Activated naive CD4-positive, alpha-beta T cell treated with anti-CD3 and anti-CD28 coated beads, Interleukin-2, amount 10 ng/mL, durations not matched to agents 7 days and 5 days (primary cell): ENCODE measurements around the gene DOCK2.
"Not testable (repeated sequence)": the region's sequence is repeated elsewhere in the genome, so short reads cannot be mapped to it uniquely, and the experiment has no call there.

Experiments
- CTCF ChIA-PET: fragments of 350-600 bp; sonication (Branson Sonifier 250); formaldehyde crosslinking; loops from one replicate; lab custom pipeline; 2021; ENCODE audit warnings: antibody characterized with exemption; lab: Charles Lee
- DNase-seq: peaks from one replicate; pipeline ENCODE4 v3.0.0-alpha.2; 2020
- H3K27ac Mint-ChIP-seq: one replicate; pipeline ENCODE4 v1.8.0; 2021; ENCODE audit warnings: mild to moderate bottlenecking, moderate library complexity, mixed read lengths
- H3K27me3 Mint-ChIP-seq: one replicate; pipeline ENCODE4 v1.8.0; 2021; ENCODE audit warnings: mild to moderate bottlenecking, mixed read lengths
- H3K36me3 Mint-ChIP-seq: one replicate; pipeline ENCODE4 v1.8.0; 2021; ENCODE audit warnings: mixed read lengths
- H3K4me1 Mint-ChIP-seq: one replicate; pipeline ENCODE4 v1.8.0; 2021; ENCODE audit warnings: mixed read lengths
- H3K4me3 Mint-ChIP-seq: one replicate; pipeline ENCODE4 v1.8.0; 2021; ENCODE audit warnings: mild to moderate bottlenecking, moderate library complexity, mixed read lengths
- H3K9me3 Mint-ChIP-seq: one replicate; pipeline ENCODE4 v1.8.0; 2021; ENCODE audit warnings: mixed read lengths

Gene DOCK2

GRCh38 chr5:169724303-169725087 lies 87.4 kb downstream of the DOCK2 start:
- H3K27me3 Mint-ChIP-seq = no peaks in the 10 kb centered on the region
- peaks cover 85% of the 10 kb centered on the region for H3K36me3 Mint-ChIP-seq
- H3K4me1 Mint-ChIP-seq = no peaks in the 10 kb centered on the region
- no peaks in the 10 kb centered on the region for H3K9me3 Mint-ChIP-seq
- no peak overlapping the region for H3K27ac Mint-ChIP-seq
- CTCF ChIA-PET = no interaction called here
- H3K4me3 Mint-ChIP-seq = no peak overlapping the region
- DNase-seq = no peak

- H3K9me3 Mint-ChIP-seq, H3K4me3 Mint-ChIP-seq, DNase-seq, CTCF ChIA-PET, H3K27me3 Mint-ChIP-seq, H3K27ac Mint-ChIP-seq, H3K4me1 Mint-ChIP-seq: not testable (repeated sequence)
- H3K36me3 Mint-ChIP-seq = peaks cover 82% of the 10 kb centered on the region
These were observed 88.6 kb downstream of the DOCK2 start for GRCh38 chr5:169725665-169726064.

GRCh38 chr5:169728418-169728817 lies 91.3 kb downstream of the DOCK2 start:
- no peak overlapping the region for H3K4me3 Mint-ChIP-seq
- DNase-seq = no peak
- no peaks in the 10 kb centered on the region for H3K9me3 Mint-ChIP-seq
- H3K27me3 Mint-ChIP-seq = no peaks in the 10 kb centered on the region
- H3K4me1 Mint-ChIP-seq = no peaks in the 10 kb centered on the region
- peaks cover 73% of the 10 kb centered on the region for H3K36me3 Mint-ChIP-seq
- CTCF ChIA-PET = no interaction called here
- no peak overlapping the region for H3K27ac Mint-ChIP-seq

GRCh38 chr5:169731221-169731620 lies 94.1 kb downstream of the DOCK2 start:
- Mint-ChIP-seq H3K36me3 (peaks cover 64% of the 10 kb centered on the region), H3K4me3 (no peak overlapping the region), H3K27ac (no peak overlapping the region), H3K27me3 (no peaks in the 10 kb centered on the region), H3K9me3 (no peaks in the 10 kb centered on the region), H3K4me1 (peaks cover 6% of the 10 kb centered on the region)
- CTCF ChIA-PET = interaction anchor here (0.8 to 1.8 kb wide), 2 partner anchors 9 to 11 kb away, joined by 3 to 4 read pairs; no protein-coding TSS in a partner anchor
- DNase-seq = no peak

- no peak for DNase-seq
- no peak overlapping the region for H3K27ac Mint-ChIP-seq
- H3K27me3 Mint-ChIP-seq = no peaks in the 10 kb centered on the region
- H3K4me1 Mint-ChIP-seq = peaks cover 6% of the 10 kb centered on the region
- CTCF ChIA-PET = no interaction called here
- peaks cover 69% of the 10 kb centered on the region for H3K36me3 Mint-ChIP-seq
- no peaks in the 10 kb centered on the region for H3K9me3 Mint-ChIP-seq
- H3K4me3 Mint-ChIP-seq = no peak overlapping the region
These were observed 95.8 kb downstream of the DOCK2 start for GRCh38 chr5:169732841-169733240.

GRCh38 chr5:169735913-169736312 lies 98.8 kb downstream of the DOCK2 start:
- no peaks in the 10 kb centered on the region for H3K9me3 Mint-ChIP-seq
- no peak overlapping the region for H3K27ac Mint-ChIP-seq
- H3K36me3 Mint-ChIP-seq = peaks cover 66% of the 10 kb centered on the region
- no peaks in the 10 kb centered on the region for H3K27me3 Mint-ChIP-seq
- CTCF ChIA-PET = interaction anchor here (1.5 kb wide), 1 partner anchor 14 kb away, joined by 4 read pairs; no protein-coding TSS in a partner anchor
- H3K4me1 Mint-ChIP-seq = peaks cover 6% of the 10 kb centered on the region
- H3K4me3 Mint-ChIP-seq = no peak overlapping the region
- DNase-seq = no peak

- Mint-ChIP-seq H3K4me3 (no peak overlapping the region), H3K4me1 (peaks cover 6% of the 10 kb centered on the region), H3K27me3 (no peaks in the 10 kb centered on the region), H3K9me3 (no peaks in the 10 kb centered on the region), H3K36me3 (peaks cover 68% of the 10 kb centered on the region), H3K27ac (no peak overlapping the region)
- CTCF ChIA-PET = interaction anchor here (1.5 kb wide), 1 partner anchor 15 kb away, joined by 4 read pairs; no protein-coding TSS in a partner anchor
- no peak for DNase-seq
These were observed 99.6 kb downstream of the DOCK2 start for GRCh38 chr5:169736653-169737052.

- CTCF ChIA-PET = no interaction called here
These were observed 103.4 kb downstream of the DOCK2 start for GRCh38 chr5:169740435-169740834.

GRCh38 chr5:169742771-169743296 lies 105.8 kb downstream of the DOCK2 start:
- Mint-ChIP-seq H3K9me3 (no peaks in the 10 kb centered on the region), H3K27ac (no peak overlapping the region), H3K36me3 (peaks cover 71% of the 10 kb centered on the region), H3K4me1 (no peaks in the 10 kb centered on the region), H3K4me3 (no peak overlapping the region), H3K27me3 (no peaks in the 10 kb centered on the region)
- CTCF ChIA-PET = no interaction called here
- no peak for DNase-seq

More at GRCh38 chr5:169740435-169740834, 103.4 kb downstream of the DOCK2 start:
- DNase-seq = no peak
- no peaks in the 10 kb centered on the region for H3K9me3 Mint-ChIP-seq
- no peaks in the 10 kb centered on the region for H3K27me3 Mint-ChIP-seq
- H3K4me3 Mint-ChIP-seq = no peak overlapping the region
- peaks cover 73% of the 10 kb centered on the region for H3K36me3 Mint-ChIP-seq
- no peaks in the 10 kb centered on the region for H3K4me1 Mint-ChIP-seq
- H3K27ac Mint-ChIP-seq = no peak overlapping the region

GRCh38 chr5:169744336-169744735 lies 107.3 kb downstream of the DOCK2 start:
- no peaks in the 10 kb centered on the region for H3K9me3 Mint-ChIP-seq
- no peak for DNase-seq
- H3K4me3 Mint-ChIP-seq = no peak overlapping the region
- no peaks in the 10 kb centered on the region for H3K27me3 Mint-ChIP-seq
- CTCF ChIA-PET = no interaction called here
- no peak overlapping the region for H3K27ac Mint-ChIP-seq
- peaks cover 67% of the 10 kb centered on the region for H3K36me3 Mint-ChIP-seq
- H3K4me1 Mint-ChIP-seq = no peaks in the 10 kb centered on the region

- Mint-ChIP-seq H3K27ac (no peak overlapping the region), H3K36me3 (peaks cover 70% of the 10 kb centered on the region), H3K9me3 (no peaks in the 10 kb centered on the region), H3K27me3 (no peaks in the 10 kb centered on the region), H3K4me1 (no peaks in the 10 kb centered on the region), H3K4me3 (no peak overlapping the region)
- DNase-seq = no peak
- CTCF ChIA-PET = no interaction called here
These were observed 108.5 kb downstream of the DOCK2 start for GRCh38 chr5:169745441-169746146.

GRCh38 chr5:169746147-169746694 lies 109.1 kb downstream of the DOCK2 start:
- H3K9me3 Mint-ChIP-seq = no peaks in the 10 kb centered on the region
- peaks cover 70% of the 10 kb centered on the region for H3K36me3 Mint-ChIP-seq
- CTCF ChIA-PET = no interaction called here

GRCh38 chr5:169748174-169748573 lies 111.1 kb downstream of the DOCK2 start:
- no peaks in the 10 kb centered on the region for H3K9me3 Mint-ChIP-seq
- H3K27ac Mint-ChIP-seq = no peak overlapping the region
- H3K4me1 Mint-ChIP-seq = peaks cover 8% of the 10 kb centered on the region
- H3K4me3 Mint-ChIP-seq = no peak overlapping the region
- DNase-seq = no peak
- CTCF ChIA-PET = no interaction called here
- H3K27me3 Mint-ChIP-seq = no peaks in the 10 kb centered on the region
- H3K36me3 Mint-ChIP-seq = peaks cover 73% of the 10 kb centered on the region

More at GRCh38 chr5:169746147-169746694, 109.1 kb downstream of the DOCK2 start:
- Mint-ChIP-seq H3K27ac (no peak overlapping the region), H3K4me1 (peaks cover under 1% of the 10 kb centered on the region), H3K27me3 (no peaks in the 10 kb centered on the region), H3K4me3 (no peak overlapping the region)
- DNase-seq = no peak

GRCh38 chr5:169749295-169749694 lies 112.2 kb downstream of the DOCK2 start:
- no peak overlapping the region for H3K4me3 Mint-ChIP-seq
- peaks cover 73% of the 10 kb centered on the region for H3K36me3 Mint-ChIP-seq
- H3K9me3 Mint-ChIP-seq = no peaks in the 10 kb centered on the region
- no peaks in the 10 kb centered on the region for H3K27me3 Mint-ChIP-seq
- CTCF ChIA-PET = no interaction called here
- DNase-seq = no peak
- peaks cover 8% of the 10 kb centered on the region for H3K4me1 Mint-ChIP-seq
- no peak overlapping the region for H3K27ac Mint-ChIP-seq
